Ascending aorta (tissue), 2 donors: ENCODE data around the gene CDSN. TPM values are rescaled to one million over a fixed set of nuclear protein-coding genes. Genes with fewer than 3 reads are reported as not detected.
A peak's percentile ranks its signal among the peaks of the same experiment; 100 is the strongest.

Source experiments
- DNase-seq, 2 donors: peaks; one replicate each; pipeline ENCODE4 v3.0.0-alpha.2; 2019; ENCODE audit warnings: low spot score in 2 of 2
- H3K27ac ChIP-seq, 2 donors: fragments of 200-600 bp; sonication (generic); one replicate each; pipeline ENCODE4 v1.5.1; 2016 to 2017; ENCODE audit warnings: mild to moderate bottlenecking in 1 of 2
- H3K27me3 ChIP-seq: fragments of 200-600 bp; sonication (generic); one replicate; pipeline ENCODE4 v1.5.1; 2017
- H3K36me3 ChIP-seq, 2 donors: fragments of 200-600 bp; sonication (generic); one replicate each; pipeline ENCODE4 v1.5.1; 2016
- H3K4me1 ChIP-seq, 2 donors: fragments of 200-600 bp; sonication (generic); one replicate each; pipeline ENCODE4 v1.5.1; 2016 to 2017; ENCODE audit warnings: mild to moderate bottlenecking in 1 of 2
- H3K4me3 ChIP-seq, 2 donors: fragments of 200-600 bp; sonication (generic); one replicate each; pipeline ENCODE4 v1.5.1; 2016 to 2017; ENCODE audit warnings: mild to moderate bottlenecking in 1 of 2
- H3K9me3 ChIP-seq, 2 donors: fragments of 200-600 bp; sonication (generic); one replicate each; pipeline ENCODE4 v1.5.1; 2016
- CTCF ChIP-seq, 3 experiments: fragments of 200-600 bp in 2 of 3; fragments of 450-650 bp in 1 of 3; sonication (generic) in 2 of 3; IDR thresholded peaks; one replicate each; pipeline ENCODE4 v1.5.1; 2016 to 2019; ENCODE audit warnings: antibody characterized with exemption in 3 of 3, mild to moderate bottlenecking in 1 of 3, moderate library complexity in 1 of 3
- intact Hi-C: fragments of 100-400 bp; cut with DNase I; formaldehyde crosslinking; loops from one replicate; pipeline ENCODE4 v1.15.1; 2023
- total RNA-seq: library from RNA; depleted of rRNA; stranded (reverse); fragments of >200 nt; gene quantifications from one replicate; pipeline ENCODE4 v1.1.0, GENCODE V29; 2016

CDSN gene
- total RNA-seq, 1 donor from 2014 or later = not detected

- Histone ChIP-seq H3K36me3 (no peaks in the 10 kb centered on the region), H3K4me1 (peaks cover 0 to 8% of the 10 kb centered on the region in 2 donors), H3K9me3 (no peaks in the 10 kb centered on the region), H3K27ac (no peak overlapping the region), H3K27me3 (no peaks in the 10 kb centered on the region), H3K4me3 (no peak overlapping the region)
- TF ChIP-seq CTCF (IDR thresholded peaks at IDR 0.05) = no peak
- DNase-seq = no peak
- intact Hi-C loops = no loop called here
Measured at GRCh38 chr6:31163922-31164321, 43.7 kb upstream of the CDSN start.

- Histone ChIP-seq H3K27ac (no peak overlapping the region), H3K9me3 (no peaks in the 10 kb centered on the region), H3K27me3 (no peaks in the 10 kb centered on the region), H3K4me3 (no peak overlapping the region), H3K36me3 (no peaks in the 10 kb centered on the region), H3K4me1 (peaks cover 0 to 11% of the 10 kb centered on the region in 2 donors)
- intact Hi-C loops = no loop called here
- no peak for TF ChIP-seq CTCF (IDR thresholded peaks at IDR 0.05)
- DNase-seq = no peak
Measured at GRCh38 chr6:31162463-31163165, 42.4 kb upstream of the CDSN start.

GRCh38 chr6:31161216-31162126 lies 41.2 kb upstream of the CDSN start:
- intact Hi-C loops = no loop called here
- TF ChIP-seq CTCF (IDR thresholded peaks at IDR 0.05) = no peak
- H3K27me3 ChIP-seq = no peaks in the 10 kb centered on the region
- no peaks in the 10 kb centered on the region for H3K9me3 ChIP-seq
- DNase-seq = no peak
- no peaks in the 10 kb centered on the region for H3K36me3 ChIP-seq
- H3K27ac ChIP-seq = no peak overlapping the region
- H3K4me3 ChIP-seq = no peak overlapping the region
- peaks cover 0 to 17% of the 10 kb centered on the region in 2 donors for H3K4me1 ChIP-seq

- Histone ChIP-seq H3K27ac (peak overlapping the region in 1 of 2 donors; percentile 17), H3K9me3 (no peaks in the 10 kb centered on the region), H3K4me1 (peaks cover 0 to 17% of the 10 kb centered on the region in 2 donors), H3K27me3 (no peaks in the 10 kb centered on the region), H3K4me3 (peak overlapping the region; percentile 70 to 86), H3K36me3 (peaks cover 0 to 5% of the 10 kb centered on the region in 2 donors)
- no peak for DNase-seq
- no peak for TF ChIP-seq CTCF (IDR thresholded peaks at IDR 0.05)
- intact Hi-C loops = loop anchor here (1.0 kb wide), 3 partner anchors 22 to 113 kb away; partner anchors contain the start of gene HLA-C
Measured at GRCh38 chr6:31158863-31159855, 38.9 kb upstream of the CDSN start.
